ENCODE results near the gene MECR.
"Not testable (repeated sequence)": the region's sequence is repeated elsewhere in the genome, so short reads cannot be mapped to it uniquely, and the experiment has no call there.

The MECR gene

DNA sequence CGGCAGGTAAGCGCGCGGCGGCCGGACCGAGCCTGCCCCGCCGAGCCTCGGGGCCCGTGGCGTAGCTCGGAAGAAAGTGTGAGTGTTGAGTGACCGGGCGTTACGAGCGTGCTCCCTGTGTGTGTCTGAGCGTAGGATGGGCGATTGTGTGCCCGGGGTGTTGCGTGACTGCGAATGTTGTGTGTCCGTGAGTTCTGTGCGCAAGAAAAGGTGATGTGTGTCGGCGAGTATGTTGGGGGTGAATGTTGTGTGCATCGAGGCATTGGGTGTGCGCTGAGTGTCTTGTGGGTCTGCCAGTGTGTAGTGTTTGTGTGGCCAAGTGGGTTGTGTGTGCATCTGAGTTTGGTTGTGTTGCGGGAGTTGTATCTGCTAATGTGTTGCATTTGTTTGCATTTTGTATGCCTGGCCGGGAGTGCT lies 6.0 kb upstream of the MECR start:
- DNase-seq (ENCODE audit: low read depth in 4 of 4, low spot score in 1 of 4): no peak

GRCh38 chr1:29235955-29236711 lies 5.4 kb upstream of the MECR start, which contains the start of gene PTPRU:
Gene PTPRU (plus strand): TSS chr1:29236522. CDS start chr1:29236645, 123 bp downstream.
- DNase-seq (ENCODE audit: low read depth in 4 of 4, low spot score in 1 of 4): peak; percentile 72 to 81 (median 75)

GRCh38 chr1:29234881-29235280 lies 4.1 kb upstream of the MECR start:
- not testable (repeated sequence) for DNase-seq (ENCODE audit: low read depth in 4 of 4, low spot score in 1 of 4)

DNA sequence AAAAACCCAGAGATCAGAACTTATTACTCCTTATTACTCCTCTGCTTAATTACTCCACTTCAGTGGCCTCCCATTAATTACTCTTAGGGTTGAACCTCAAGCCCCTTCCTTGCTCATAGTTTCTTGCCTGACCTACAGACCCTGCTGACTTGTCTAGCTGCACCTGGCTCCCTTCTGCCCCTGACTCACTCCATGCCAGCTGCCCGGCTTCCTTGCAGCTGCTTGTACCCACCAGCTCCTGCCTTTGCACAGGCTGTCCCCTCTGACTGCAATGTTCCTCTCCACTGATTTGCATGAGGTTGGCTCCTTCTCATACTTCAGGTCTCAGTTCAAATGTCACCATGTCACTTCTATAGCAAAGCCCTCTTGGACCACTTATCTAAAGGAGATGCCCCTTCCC lies 3.7 kb upstream of the MECR start:
- DNase-seq (ENCODE audit: low read depth in 4 of 4, low spot score in 1 of 4): no peak

DNA sequence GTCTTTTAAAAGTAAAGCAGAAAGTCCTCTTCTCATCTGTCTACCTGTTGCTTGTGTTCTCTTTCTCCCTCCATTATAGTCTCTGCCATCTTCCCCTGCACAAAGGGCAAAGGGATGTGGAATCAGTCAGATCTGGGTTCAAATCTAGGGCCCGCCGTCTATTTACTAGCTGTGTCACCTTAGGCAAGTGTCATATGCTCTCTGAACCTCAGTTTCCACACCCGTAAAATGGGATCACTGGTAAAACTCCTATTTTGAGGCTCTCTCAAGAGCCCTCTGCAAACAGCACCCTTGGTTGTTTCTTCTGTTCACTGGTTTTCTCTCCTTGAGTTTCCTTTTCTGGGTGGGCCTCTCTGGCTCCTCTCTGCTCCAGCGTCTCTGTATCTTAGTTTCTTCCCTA lies 3.0 kb upstream of the MECR start:
- DNase-seq (ENCODE audit: low read depth in 4 of 4, low spot score in 1 of 4): no peak

DNA sequence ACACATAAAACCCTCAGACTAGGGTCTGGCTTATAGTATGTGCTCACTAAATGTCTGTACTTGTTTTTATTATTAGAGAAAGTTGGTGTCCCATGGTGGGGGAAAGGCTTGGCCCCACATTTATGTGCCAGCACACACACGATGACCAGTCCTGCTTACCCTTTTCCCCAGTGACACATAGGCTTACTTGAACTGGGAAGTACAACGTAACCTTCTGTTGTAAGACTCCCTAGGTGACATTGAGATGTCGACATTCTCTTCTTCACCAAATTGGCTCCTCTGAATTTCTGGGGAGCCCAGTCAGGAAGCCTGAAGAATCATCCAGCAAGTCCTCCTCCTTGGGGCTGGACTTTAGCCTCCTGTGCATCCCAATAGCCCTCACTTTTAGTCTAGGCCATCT lies 1.7 kb upstream of the MECR start:
- no peak for DNase-seq (ENCODE audit: low read depth in 4 of 4, low spot score in 1 of 4)

DNA sequence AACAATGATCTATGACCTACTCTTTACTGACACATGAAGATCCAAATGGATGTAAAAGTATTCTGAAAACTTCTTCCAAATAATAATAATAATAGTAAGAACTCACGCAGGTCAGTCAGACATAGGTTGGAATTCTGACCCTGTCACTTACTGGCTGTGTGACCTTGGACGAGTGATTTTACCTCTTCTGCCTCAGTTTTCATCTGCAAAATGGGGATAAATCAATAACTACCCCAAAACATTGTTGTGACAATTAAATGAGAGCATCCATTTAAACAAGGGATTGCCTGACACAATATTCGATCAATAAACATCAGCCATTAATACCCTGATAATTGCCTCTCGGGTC lies 556 bp downstream of the MECR start:
- DNase-seq (ENCODE audit: low read depth in 4 of 4, low spot score in 1 of 4): no peak

- DNase-seq (ENCODE audit: low read depth in 4 of 4, low spot score in 1 of 4): no peak
These were observed 3.2 kb downstream of the MECR start for GRCh38 chr1:29227511-29227910.

DNA sequence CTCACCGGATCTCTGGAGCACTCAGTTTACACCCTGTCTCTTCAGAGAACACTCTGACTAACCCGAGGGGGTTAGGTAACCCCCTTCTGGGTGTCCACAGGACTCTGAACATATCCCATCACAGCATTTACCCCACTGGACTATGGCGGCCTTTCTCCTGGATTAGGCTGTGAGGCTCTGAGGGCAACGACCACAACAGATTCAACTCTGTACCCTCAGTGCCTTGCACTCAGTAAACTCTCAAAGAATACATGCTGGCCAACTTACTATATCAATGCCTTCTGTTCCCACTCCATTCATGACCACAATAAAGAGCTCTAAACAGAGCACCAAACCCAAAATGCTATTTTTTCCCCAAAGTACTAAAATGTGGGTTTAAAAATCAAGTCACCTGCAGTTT lies 5.4 kb downstream of the MECR start:
- no peak for DNase-seq (ENCODE audit: low read depth in 4 of 4, low spot score in 1 of 4)

DNA sequence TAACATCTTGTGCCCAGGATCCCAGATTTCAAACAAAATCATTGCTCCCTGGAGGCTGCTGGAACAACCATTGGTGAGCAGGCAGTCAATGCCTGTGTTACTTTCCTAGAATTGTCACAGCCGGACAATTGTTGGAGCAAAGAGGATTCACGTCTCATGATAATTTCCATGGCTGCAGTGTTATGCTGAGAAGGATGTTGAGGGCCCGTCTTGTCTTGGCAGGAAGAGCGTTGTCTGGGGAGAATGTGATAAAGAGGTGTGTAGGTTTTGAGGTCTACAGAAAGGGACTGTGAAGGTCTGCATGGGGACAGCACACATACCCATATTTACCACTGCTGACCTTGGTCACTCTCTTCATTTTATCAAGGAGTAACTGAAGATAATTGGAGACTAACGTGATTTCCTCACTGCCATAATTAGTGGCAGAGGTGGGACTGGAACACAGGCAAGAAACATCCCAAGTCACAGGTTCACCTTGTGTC lies 6.3 kb downstream of the MECR start:
- no peak for DNase-seq (ENCODE audit: low read depth in 4 of 4, low spot score in 1 of 4)

DNA sequence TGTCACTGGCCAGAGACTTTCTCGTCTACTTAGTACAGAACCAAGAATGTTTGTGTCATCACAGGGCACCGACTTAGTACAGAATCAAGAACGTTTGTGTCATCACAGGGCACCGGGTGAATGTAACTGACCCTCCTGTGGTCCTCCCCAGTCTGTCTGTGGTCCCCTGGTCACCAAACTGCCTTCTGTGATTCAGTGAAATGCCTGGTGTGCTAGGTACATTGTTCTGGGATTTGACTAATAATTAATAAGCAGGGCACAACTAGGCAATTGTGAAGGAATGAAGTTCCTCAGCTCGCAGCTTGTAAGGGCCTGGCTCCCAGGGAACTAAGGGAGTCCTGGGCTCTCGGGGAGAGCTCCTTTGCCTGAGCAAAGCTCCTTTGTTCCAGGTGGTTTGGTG lies 7.2 kb downstream of the MECR start:
- no peak for DNase-seq (ENCODE audit: low read depth in 4 of 4, low spot score in 1 of 4)

DNA sequence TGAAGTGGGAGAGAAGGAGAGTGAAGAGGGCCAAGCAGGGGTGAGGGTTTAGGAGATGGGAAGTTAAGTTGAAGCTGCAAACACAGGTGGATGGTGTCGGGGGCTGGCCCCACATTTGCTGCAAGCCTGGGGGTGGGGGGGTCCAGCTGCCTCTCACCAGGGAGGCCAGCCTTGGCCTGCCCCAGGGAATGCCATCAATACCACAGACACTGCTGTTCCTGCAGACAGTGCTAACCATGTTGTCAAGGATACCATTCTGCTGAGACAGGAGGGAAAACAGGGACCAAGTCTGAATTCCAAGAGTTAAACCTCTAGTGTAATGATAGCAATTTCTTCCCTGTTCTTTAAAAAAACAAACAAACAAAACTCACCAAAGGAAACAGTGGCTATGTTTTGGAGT lies 8.0 kb downstream of the MECR start:
- no peak for DNase-seq (ENCODE audit: low read depth in 4 of 4, low spot score in 1 of 4)

- not testable (repeated sequence) for DNase-seq (ENCODE audit: low read depth in 4 of 4, low spot score in 1 of 4)
These were observed 8.5 kb downstream of the MECR start for GRCh38 chr1:29222260-29222659.

DNA sequence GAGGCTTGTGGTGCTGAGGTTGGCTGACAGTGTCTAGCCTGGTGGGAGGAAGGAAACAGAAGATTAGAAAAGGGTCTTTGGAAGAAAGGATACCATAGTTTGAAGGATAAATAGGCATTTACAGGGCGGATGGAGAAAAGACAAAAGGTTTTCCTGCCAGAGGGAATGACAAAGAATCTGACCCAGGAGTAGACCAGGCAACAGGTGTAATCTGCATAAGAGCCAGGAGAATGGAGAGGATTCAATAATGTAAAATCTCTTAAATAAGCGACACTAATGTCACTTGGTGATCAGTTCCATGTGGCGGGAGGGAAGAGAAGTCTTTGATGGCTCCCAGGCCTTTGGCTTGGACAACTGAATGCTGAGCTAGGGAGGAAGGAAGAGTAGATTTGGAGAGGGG lies 9.4 kb downstream of the MECR start:
- no peak for DNase-seq (ENCODE audit: low read depth in 4 of 4, low spot score in 1 of 4)

- DNase-seq (ENCODE audit: low read depth in 4 of 4, low spot score in 1 of 4): no peak
These were observed 12.5 kb downstream of the MECR start for GRCh38 chr1:29218223-29218622.

GRCh38 chr1:29217633-29218032 lies 13.1 kb downstream of the MECR start:
- DNase-seq (ENCODE audit: low read depth in 4 of 4, low spot score in 1 of 4): no peak

GRCh38 chr1:29213055-29213454 lies 17.7 kb downstream of the MECR start:
- no peak for DNase-seq (ENCODE audit: low read depth in 4 of 4, low spot score in 1 of 4)

GRCh38 chr1:29211086-29212030 lies 19.4 kb downstream of the MECR start:
- DNase-seq (ENCODE audit: low read depth in 4 of 4, low spot score in 1 of 4): no peak

DNA sequence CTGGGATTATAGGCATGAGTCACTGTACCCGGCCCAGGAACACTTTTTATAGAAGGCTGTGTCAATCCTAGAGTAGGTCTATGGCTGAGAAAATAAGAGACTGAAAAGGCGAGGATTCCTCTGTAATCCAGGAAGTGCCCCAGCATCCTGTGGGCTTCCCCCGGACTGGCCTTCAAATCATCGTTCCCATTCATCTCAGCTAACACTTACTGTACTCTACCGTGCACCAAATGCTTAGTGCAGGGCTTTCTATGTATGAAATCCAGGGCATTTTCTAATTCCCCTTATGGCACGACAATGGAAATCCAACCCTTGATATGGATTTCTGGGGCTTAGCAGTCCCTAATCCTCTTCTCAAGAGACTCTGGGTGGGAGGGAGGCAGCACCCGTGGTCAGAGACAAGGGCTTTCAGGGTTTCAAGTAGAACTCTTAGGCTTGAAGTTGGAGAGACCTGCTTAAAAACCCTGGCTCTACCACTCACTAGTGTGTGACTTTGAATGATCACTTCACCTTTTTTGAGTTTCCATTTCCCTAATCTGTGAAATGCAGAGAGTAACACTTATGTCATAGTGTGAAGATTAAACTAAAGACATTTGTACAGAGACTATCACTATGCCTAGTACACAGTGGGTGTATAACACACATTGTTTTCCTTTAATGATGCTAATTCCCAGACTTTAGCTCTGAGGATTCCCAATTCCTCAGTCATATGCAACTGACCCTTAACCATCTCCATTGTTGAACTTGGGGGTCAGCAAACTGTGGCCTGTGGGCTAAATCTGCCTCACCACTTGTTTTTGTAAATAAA lies 20.3 kb downstream of the MECR start:
- DNase-seq (ENCODE audit: low read depth in 4 of 4, low spot score in 1 of 4): no peak

DNA sequence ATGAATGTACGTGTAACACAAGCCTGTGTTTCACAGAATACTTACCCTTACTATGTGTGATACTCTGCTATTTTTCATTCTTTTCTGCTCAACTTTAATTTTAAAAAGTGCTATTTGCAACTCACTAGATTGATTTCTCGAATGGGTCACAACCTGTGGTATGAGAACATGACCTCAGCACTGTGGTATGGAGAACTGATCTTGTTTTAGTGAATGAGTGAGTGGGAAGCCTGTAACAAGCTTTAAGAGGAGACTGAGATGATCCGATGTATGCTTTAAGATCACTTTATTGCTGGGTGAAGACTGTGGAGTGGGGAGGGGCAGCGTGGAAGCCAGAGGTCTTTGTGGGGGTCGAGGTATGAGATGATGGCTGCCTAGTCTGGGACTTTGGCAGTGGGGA lies 21.6 kb downstream of the MECR start:
- DNase-seq (ENCODE audit: low read depth in 4 of 4, low spot score in 1 of 4): no peak

GRCh38 chr1:29208442-29208841 lies 22.3 kb downstream of the MECR start:
- no peak for DNase-seq (ENCODE audit: low read depth in 4 of 4, low spot score in 1 of 4)

All from stimulated activated CD4-positive, alpha-beta T cell treated with anti-CD3 and anti-CD28 coated beads, Interleukin-1b, Interleukin-23, amount 100 ng/mL, for 24 hours (primary cell).